ENCODE measurements around the gene CYP26B1.

DNA sequence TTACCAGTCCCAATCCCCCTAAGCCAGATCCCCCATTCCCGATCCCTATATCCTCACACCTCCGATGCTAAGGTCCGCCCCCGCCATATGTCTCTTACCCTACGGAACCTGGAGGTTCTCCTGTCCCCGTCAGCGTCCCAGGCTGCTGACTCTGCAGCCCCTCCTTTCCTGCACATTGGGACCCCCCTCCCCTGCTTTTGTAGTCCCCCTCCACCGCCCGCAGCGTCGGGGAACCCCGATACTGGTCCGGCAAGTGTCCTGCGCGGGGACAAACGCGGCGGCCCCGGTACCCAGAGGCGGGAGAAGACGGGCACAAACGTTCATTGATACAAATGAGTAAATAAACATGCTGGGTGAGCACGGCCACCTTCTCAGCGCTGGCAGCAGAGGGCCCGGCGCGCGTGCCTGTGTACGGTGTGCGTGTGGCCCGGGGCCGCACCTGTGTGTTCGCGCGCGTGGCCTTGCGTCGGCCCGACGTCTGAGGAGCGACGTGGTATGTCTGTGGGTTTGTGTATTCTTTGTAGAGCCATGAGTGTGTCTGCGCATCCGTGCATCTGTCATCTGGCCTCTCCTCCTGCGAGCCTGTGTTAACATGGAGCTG is 2.0 kb upstream of the CYP26B1 start:
- no peak for TF ChIP-seq EZH2phosphoT487 (IDR thresholded peaks at IDR 0.05; ENCODE audit: borderline replicate concordance, low read depth, low read length)
- TF ChIP-seq, protein P1, sequence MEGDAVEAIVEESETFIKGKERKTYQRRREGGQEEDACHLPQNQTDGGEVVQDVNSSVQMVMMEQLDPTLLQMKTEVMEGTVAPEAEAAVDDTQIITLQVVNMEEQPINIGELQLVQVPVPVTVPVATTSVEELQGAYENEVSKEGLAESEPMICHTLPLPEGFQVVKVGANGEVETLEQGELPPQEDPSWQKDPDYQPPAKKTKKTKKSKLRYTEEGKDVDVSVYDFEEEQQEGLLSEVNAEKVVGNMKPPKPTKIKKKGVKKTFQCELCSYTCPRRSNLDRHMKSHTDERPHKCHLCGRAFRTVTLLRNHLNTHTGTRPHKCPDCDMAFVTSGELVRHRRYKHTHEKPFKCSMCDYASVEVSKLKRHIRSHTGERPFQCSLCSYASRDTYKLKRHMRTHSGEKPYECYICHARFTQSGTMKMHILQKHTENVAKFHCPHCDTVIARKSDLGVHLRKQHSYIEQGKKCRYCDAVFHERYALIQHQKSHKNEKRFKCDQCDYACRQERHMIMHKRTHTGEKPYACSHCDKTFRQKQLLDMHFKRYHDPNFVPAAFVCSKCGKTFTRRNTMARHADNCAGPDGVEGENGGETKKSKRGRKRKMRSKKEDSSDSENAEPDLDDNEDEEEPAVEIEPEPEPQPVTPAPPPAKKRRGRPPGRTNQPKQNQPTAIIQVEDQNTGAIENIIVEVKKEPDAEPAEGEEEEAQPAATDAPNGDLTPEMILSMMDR (conservative IDR thresholded peaks at IDR 0.05; ENCODE audit: low read length): no peak

Measured in OCI-LY7 (cell line).